ENCODE data around the gene FAM180A.
"Not testable (repeated sequence)": the region's sequence is repeated elsewhere in the genome, so short reads cannot be mapped to it uniquely, and the experiment has no call there.

FAM180A gene

DNA sequence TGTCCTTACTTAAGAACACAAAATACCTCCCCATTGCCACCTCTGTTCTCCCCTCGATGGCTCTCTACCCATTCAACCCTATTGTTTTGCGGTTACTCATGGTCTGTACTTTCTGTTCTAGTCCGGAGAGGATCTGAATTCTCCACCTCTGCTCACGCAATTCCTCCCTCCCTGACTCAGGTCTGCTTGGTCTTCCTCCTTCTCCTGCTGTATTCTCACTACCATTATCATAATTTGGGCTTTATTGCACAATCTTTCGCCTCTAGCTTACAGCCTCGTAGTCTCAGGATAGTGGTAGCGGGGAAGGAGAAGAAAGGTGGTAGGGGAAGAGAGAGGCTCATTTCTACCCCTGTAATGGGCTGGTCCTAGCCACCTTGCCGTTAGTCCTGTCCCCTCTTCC lies 35.4 kb upstream of the FAM180A start:
- TF ChIP-seq, protein P1, sequence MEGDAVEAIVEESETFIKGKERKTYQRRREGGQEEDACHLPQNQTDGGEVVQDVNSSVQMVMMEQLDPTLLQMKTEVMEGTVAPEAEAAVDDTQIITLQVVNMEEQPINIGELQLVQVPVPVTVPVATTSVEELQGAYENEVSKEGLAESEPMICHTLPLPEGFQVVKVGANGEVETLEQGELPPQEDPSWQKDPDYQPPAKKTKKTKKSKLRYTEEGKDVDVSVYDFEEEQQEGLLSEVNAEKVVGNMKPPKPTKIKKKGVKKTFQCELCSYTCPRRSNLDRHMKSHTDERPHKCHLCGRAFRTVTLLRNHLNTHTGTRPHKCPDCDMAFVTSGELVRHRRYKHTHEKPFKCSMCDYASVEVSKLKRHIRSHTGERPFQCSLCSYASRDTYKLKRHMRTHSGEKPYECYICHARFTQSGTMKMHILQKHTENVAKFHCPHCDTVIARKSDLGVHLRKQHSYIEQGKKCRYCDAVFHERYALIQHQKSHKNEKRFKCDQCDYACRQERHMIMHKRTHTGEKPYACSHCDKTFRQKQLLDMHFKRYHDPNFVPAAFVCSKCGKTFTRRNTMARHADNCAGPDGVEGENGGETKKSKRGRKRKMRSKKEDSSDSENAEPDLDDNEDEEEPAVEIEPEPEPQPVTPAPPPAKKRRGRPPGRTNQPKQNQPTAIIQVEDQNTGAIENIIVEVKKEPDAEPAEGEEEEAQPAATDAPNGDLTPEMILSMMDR (IDR thresholded peaks at IDR 0.05; ENCODE audit: extremely low read depth, insufficient read depth, missing control alignments) = no peak
- in situ Hi-C loops (cut with MboI; ENCODE audit: low pct_unique_long_range_greater_than_20kb, low sequenced_read_pairs, unreplicated experiment) = no loop called here
- no peak for DNase-seq (ENCODE audit: low spot score)

DNA sequence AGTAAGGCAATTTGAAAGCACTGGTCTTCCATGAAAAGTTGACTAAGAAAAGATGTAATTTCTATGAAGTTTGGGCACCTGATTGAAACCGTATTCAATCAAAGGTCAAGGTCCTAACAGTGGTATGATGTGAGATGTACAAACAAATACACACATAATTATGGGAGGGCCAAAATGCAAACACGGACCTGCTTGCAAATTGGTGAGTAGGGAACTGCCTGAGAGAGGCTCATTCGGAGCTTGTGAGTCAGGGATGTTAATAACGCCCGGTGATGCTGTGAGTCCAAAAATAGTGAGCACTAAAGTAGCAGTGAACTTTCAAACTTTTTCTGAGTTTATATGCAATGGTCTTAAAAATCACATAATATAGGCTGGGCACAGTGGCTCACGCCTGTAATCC lies 34.2 kb upstream of the FAM180A start:
- TF ChIP-seq, protein P1 (IDR thresholded peaks at IDR 0.05; ENCODE audit: extremely low read depth, insufficient read depth, missing control alignments) = no peak
- in situ Hi-C loops (cut with MboI; ENCODE audit: low pct_unique_long_range_greater_than_20kb, low sequenced_read_pairs, unreplicated experiment) = no loop called here

DNA sequence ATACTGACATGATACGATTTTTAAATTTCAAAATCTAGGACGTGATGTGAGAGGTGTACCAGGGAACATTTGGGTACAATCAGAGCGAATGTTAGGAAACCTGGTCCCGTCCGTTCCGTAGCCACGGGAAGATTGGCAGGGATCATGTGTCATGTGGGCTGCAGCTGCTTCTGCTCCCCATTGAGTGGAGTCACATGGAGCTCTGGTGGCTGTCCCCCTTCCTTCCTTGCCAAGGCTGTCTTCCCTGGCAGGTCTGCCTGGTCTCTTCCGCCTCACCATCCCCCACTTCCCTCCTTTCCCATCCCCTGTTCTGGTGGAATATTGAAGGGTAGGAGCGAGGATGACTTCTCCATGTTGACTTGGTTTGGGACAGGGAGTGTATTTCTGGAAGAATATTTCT lies 33.8 kb upstream of the FAM180A start:
- in situ Hi-C loops (cut with MboI; ENCODE audit: low pct_unique_long_range_greater_than_20kb, low sequenced_read_pairs, unreplicated experiment) = no loop called here
- DNase-seq (ENCODE audit: low spot score) = no peak
- TF ChIP-seq, protein P1 (IDR thresholded peaks at IDR 0.05; ENCODE audit: extremely low read depth, insufficient read depth, missing control alignments) = no peak

More for the DNA sequence above, 34.2 kb upstream of the FAM180A start:
- DNase-seq (ENCODE audit: low spot score) = no peak

DNA sequence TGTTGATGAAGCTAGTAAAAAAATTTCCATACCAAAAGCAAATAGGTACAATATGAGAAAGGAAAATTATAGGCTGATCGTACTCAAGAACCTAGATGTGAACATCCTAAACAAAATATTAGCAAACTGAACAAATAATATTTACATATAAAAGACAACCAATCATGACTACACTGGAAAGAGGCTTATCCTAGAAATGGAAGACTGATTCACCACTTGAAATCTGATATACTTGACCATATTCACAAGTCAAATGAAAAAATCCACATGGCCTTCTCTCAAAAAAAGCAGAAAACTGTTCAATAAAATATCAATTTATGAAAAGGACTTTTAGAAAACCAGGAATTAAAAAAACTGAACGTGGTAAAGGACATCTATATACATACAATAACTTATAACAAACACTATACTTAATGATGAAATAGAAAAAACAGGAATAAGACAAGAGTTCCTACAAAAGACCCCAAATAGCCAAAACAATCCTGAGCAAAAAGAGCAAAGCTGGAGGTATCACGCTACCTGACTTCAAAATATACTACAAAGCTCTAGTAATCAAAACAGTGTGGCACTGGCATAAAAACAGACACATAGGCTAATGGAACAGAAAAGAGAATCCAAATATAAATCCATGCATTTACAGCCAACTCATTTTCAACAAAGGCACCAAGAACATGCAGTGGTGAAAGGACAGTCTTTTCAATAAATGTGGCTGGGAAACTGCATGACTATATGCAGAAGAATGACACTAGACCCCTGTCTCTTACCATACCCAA lies 29.2 kb upstream of the FAM180A start:
- TF ChIP-seq, protein P1 (IDR thresholded peaks at IDR 0.05; ENCODE audit: extremely low read depth, insufficient read depth, missing control alignments) = no peak
- in situ Hi-C loops (cut with MboI; ENCODE audit: low pct_unique_long_range_greater_than_20kb, low sequenced_read_pairs, unreplicated experiment) = no loop called here
- no peak for DNase-seq (ENCODE audit: low spot score)

DNA sequence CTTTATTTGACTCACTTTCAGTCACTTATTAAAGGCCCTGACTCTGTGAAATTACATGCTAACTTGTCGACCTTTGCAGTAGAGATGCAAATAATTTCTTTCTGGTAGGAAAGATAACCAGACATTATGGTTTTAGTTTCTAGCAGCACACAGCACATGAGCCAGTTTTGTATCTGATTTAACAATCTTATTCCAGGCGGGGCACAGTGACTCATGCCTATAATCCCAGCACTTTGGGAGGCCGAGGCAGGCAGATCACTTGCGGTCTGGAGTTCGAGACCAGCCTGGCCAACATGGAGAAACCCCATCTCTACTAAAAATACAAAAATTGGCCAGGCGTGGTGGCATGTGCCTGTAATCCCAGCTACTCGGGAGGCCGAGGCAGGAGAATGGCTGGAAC lies 27.3 kb upstream of the FAM180A start:
- in situ Hi-C loops (cut with MboI; ENCODE audit: low pct_unique_long_range_greater_than_20kb, low sequenced_read_pairs, unreplicated experiment); DNase-seq (ENCODE audit: low spot score): not testable (repeated sequence)

DNA sequence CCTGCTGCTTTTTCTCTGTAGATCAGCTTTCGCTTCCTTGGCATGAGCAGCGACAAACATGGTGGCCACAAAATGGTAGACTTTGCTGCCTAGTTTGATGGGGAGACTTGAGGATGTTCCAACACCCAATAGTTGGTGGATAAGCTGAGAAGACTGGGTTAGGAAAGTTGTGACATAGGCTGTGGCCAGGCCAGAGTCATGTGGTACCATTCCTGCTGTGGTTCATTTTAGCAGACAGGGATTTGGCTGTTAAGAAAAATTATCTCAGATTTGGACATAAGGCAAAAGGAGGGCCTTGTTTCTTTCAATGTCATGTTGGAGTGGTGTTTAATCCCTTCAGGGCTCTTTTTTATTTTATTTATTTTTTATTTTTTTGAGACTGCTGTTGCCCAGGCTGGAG lies 26.6 kb upstream of the FAM180A start:
- in situ Hi-C loops (cut with MboI; ENCODE audit: low pct_unique_long_range_greater_than_20kb, low sequenced_read_pairs, unreplicated experiment) = no loop called here

DNA sequence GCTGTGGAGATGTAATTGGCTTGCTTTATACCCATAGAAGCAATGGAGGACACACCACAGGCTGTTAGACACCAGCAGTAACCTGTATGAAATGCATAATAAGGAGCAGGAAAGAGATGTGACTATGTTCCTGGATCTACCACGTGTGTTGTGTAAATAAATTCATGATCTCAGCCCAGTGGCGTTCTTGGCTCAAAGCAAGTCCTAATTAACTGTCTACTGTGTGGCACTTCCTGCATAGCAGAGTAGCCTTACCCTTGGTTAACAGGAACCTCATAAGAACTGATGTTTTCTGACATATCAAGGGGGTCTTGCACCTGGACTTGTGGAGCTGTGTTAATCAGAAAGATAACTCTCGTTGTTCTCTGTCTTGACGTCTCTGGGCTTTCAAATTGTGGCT lies 25.7 kb upstream of the FAM180A start:
- in situ Hi-C loops (cut with MboI; ENCODE audit: low pct_unique_long_range_greater_than_20kb, low sequenced_read_pairs, unreplicated experiment) = no loop called here
- DNase-seq (ENCODE audit: low spot score) = no peak
- TF ChIP-seq, protein P1 (IDR thresholded peaks at IDR 0.05; ENCODE audit: extremely low read depth, insufficient read depth, missing control alignments) = no peak

More for the DNA sequence above, 26.6 kb upstream of the FAM180A start:
- DNase-seq (ENCODE audit: low spot score) = no peak
- TF ChIP-seq, protein P1 (IDR thresholded peaks at IDR 0.05; ENCODE audit: extremely low read depth, insufficient read depth, missing control alignments) = no peak

Data from GM13977 (cell line).